Neural progenitor cell (in vitro differentiated cells): ENCODE measurements around the gene DTD1.

ENCODE experiments used
- EZH2phosphoT487 ChIP-seq: fragments of 200-600 bp; sonication (generic); IDR thresholded peaks from 2 replicates; pipeline ENCODE4 v1.6.1; 2017; ENCODE audit warnings: antibody characterized with exemption
- TF ChIP-seq, protein P1 (sequence below): fragments of 200-600 bp; sonication (generic); IDR thresholded peaks from 2 replicates; pipeline ENCODE4 v1.5.1; 2017; ENCODE audit warnings: antibody characterized with exemption, mild to moderate bottlenecking

DNA sequence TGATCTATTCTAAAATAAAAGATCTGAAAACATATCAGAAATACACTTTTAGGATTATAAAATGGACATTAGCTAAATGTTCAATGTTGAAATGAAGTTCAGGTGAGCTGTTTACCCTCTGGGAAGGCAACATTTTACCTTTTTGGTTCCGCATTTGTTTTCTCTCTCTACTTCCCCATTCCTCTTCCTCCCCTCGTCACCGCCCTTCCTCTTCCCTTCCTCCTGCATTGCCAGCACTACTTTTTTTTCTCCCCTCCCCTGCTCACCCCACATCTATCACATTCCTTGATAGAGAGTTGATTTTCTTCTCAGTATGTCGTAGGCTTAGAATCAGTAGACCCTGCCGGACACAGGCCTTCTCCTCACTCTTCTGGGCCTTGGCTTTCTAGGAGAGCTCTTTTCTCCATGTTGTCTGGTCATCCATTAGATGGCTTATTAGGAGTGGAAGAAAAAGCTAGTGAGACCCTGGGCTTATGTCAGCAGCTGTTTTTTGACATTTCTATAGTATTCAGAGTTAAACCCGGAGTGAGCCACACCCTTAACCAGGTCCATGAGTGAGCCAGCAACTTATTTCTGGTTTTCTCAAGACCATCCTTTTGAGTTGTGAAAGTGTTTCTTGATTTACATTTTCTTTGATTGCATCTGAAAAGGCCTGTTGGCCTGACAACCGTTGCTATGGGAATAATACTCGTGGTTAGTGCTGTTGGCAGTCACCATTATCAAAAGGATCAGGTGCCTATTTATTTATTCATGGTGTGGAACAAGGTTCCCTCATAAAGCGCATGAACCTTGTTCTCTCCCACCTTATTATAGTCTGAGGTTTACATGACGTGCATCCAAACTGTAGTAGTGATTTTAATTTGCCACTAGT lies 90.9 kb downstream of the DTD1 start:
- TF ChIP-seq, protein P1, sequence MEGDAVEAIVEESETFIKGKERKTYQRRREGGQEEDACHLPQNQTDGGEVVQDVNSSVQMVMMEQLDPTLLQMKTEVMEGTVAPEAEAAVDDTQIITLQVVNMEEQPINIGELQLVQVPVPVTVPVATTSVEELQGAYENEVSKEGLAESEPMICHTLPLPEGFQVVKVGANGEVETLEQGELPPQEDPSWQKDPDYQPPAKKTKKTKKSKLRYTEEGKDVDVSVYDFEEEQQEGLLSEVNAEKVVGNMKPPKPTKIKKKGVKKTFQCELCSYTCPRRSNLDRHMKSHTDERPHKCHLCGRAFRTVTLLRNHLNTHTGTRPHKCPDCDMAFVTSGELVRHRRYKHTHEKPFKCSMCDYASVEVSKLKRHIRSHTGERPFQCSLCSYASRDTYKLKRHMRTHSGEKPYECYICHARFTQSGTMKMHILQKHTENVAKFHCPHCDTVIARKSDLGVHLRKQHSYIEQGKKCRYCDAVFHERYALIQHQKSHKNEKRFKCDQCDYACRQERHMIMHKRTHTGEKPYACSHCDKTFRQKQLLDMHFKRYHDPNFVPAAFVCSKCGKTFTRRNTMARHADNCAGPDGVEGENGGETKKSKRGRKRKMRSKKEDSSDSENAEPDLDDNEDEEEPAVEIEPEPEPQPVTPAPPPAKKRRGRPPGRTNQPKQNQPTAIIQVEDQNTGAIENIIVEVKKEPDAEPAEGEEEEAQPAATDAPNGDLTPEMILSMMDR: no peak
- no peak for TF ChIP-seq EZH2phosphoT487
